Bronchial epithelial cell (primary cell): ENCODE measurements around the gene SLC31A1. TPM values are rescaled to one million over a fixed set of nuclear protein-coding genes. Genes with fewer than 3 reads are reported as not detected.
"Not testable (repeated sequence)": the region's sequence is repeated elsewhere in the genome, so short reads cannot be mapped to it uniquely, and the experiment has no call there.

Source experiments
- DNase-seq: peaks from one replicate; pipeline ENCODE4 v3.0.0-alpha.2; 2010; ENCODE audit warnings: low read depth
- FAIRE-seq: peaks from 2 replicates; lab custom pipeline; 2011; peaks lifted over from hg19 to GRCh38; lab: Jason Lieb, UNC
- H3K27me3 ChIP-seq: 2 replicates; pipeline ENCODE4 v1.5.1; 2011; ENCODE audit warnings: low read length; ENCODE audit not compliant: control insufficient read depth, insufficient read depth
- H3K36me3 ChIP-seq: 2 replicates; pipeline ENCODE4 v1.5.1; 2011; ENCODE audit warnings: low read length; ENCODE audit not compliant: control insufficient read depth, insufficient read depth
- H3K4me3 ChIP-seq: 2 replicates; pipeline ENCODE4 v1.5.1; 2011; ENCODE audit warnings: mild to moderate bottlenecking, low read depth, low read length, control low read depth
- total RNA-seq: library from RNA; depleted of rRNA; stranded (reverse); fragments of >200 nt; gene quantifications from 2 replicates; pipeline ENCODE4 v1.2.1, GENCODE V29; 2014
- TF ChIP-seq, protein P1 (sequence below): IDR thresholded peaks from 2 replicates; pipeline ENCODE4 v1.5.1; 2011; ENCODE audit warnings: mild to moderate bottlenecking, moderate library complexity, low read length, control low read depth, inconsistent platforms; ENCODE audit not compliant: insufficient read depth, severe bottlenecking

Gene SLC31A1
- total RNA-seq, 1 donor from 2014 or later: 29.7 TPM

DNA sequence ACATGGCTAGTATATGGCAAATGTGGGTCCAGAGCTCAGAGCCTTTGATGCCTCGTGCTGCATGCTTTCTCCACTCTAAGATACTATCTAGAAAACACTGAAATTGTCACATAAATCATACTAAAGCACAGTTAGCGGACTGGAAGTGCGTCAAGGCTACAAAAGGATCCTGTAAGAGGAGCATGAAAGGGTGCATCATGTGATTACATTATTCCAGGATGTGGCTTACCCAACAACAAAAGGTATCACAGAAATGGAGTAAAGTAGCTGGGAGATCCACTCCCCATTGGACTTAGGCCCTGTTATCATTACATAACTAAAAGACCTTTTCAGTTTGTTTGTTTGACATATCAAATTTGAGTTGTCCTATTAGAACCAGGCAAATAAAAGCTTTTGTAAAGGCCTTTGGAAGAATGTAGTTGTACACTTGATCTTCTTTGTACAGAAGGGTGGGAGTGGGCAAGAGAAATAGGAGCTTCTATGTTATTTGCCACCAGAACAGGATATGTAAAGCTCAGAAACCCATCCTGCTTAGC is 6.9 kb downstream of the SLC31A1 start:
- FAIRE-seq (no peak), DNase-seq (no peak)
- Histone ChIP-seq H3K4me3 (no peak overlapping the region), H3K27me3 (no peaks in the 10 kb centered on the region), H3K36me3 (no peaks in the 10 kb centered on the region)
- TF ChIP-seq, protein P1, sequence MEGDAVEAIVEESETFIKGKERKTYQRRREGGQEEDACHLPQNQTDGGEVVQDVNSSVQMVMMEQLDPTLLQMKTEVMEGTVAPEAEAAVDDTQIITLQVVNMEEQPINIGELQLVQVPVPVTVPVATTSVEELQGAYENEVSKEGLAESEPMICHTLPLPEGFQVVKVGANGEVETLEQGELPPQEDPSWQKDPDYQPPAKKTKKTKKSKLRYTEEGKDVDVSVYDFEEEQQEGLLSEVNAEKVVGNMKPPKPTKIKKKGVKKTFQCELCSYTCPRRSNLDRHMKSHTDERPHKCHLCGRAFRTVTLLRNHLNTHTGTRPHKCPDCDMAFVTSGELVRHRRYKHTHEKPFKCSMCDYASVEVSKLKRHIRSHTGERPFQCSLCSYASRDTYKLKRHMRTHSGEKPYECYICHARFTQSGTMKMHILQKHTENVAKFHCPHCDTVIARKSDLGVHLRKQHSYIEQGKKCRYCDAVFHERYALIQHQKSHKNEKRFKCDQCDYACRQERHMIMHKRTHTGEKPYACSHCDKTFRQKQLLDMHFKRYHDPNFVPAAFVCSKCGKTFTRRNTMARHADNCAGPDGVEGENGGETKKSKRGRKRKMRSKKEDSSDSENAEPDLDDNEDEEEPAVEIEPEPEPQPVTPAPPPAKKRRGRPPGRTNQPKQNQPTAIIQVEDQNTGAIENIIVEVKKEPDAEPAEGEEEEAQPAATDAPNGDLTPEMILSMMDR: no peak

DNA sequence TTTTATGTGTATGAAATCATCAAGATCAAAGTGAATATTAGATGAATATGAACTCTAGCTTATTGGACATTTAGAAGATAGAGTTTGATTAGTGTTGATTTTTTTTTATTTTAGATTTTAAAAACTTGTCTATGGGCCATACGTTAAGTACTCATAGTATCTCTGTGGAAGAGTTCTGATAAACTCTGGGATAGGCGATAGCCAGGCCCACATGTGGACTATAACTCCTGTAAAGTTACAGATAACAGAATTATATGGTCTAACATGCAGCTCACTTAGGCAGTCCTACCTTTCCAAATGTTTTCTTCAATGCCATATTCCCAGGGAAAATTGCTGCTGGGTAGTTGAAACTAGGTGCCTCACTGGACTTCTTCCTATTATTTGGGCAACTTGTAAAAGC is 10.4 kb downstream of the SLC31A1 start:
- Histone ChIP-seq H3K27me3 (no peaks in the 10 kb centered on the region), H3K36me3 (no peaks in the 10 kb centered on the region), H3K4me3 (no peak overlapping the region)
- TF ChIP-seq, protein P1: no peak
- FAIRE-seq (no peak), DNase-seq (no peak)

DNA sequence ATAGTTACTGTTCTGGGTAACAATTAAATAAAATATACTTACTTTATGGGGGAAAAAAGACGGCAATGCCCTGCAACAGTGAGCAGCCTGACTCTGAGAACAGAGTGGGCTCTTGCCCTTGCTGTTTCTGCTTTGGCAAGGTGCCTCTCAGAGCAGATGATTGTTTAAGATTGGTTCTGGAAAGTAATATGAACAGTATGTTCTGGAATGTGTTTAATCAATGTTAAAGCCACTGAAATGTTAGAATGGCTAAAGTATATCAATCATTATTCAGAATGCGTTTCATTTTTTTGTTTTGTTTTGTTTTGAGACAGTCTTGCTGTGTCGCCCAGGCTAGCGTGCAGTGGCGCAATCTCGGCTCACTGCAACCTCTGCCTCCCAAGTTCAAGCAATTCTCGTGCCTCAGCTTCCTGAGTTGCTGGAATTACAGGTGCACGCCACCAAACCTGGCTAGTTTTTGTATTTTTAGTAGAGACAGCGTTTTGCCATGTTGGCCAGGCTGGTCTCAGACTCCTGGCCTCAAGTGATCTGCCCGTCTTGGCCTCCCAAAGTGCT is 14.4 kb downstream of the SLC31A1 start:
- not testable (repeated sequence) for H3K27me3 ChIP-seq, FAIRE-seq, H3K4me3 ChIP-seq, DNase-seq, H3K36me3 ChIP-seq

DNA sequence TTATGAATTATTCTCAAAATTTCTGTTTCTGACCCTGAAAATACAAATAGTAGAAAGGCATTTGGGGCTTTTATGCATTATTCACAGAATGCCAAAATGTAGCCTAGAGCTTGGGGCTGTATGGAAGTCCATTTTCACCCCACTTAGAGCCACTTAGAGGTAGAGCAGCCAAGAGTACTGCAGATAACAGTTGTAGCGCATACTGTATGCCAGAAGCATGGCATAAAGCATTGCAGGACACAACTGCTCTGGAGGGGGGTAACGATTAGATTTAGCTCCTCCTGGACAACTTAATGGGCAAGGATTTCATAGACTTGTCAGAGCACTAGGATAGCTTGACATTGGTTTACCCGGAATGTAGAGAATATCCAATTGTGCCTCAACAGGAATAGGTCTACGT is 15.7 kb downstream of the SLC31A1 start:
- DNase-seq: no peak
- TF ChIP-seq, protein P1: no peak
- H3K36me3 ChIP-seq: no peaks in the 10 kb centered on the region
- no peak for FAIRE-seq
- no peaks in the 10 kb centered on the region for H3K27me3 ChIP-seq
- no peak overlapping the region for H3K4me3 ChIP-seq

DNA sequence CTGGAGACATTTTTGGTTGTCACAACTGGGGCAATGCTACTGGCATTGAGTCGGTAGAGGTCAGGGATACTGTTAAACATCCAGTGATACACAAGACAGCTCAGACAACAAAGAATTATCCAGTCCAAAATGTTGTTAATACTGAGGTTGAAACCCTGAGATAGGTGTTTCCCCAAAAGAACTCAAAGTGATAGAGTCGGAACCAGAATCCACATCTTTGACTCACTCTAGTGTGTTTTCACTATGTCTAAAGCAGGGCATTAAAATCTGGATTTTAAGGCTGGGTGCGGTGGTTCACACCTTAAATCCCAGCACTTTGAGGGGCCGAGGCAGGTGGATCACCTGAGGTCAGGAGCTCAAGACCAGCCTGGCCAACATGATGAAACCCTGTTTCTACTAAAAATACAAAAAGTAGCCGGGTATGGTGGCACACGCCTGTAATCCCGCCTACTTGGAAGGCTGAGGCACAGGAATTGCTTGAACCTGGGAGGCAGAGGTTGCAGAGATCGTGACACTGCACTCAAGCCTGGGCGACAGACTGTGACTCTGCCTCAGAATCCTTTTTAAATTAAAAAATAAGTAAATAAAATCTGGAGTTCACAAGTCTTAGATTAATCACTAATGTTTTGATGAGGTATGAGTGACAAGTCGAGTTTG is 17.0 kb downstream of the SLC31A1 start:
- no peak for DNase-seq
- Histone ChIP-seq H3K36me3 (no peaks in the 10 kb centered on the region), H3K27me3 (no peaks in the 10 kb centered on the region), H3K4me3 (no peak overlapping the region)
- TF ChIP-seq, protein P1: no peak
- FAIRE-seq: no peak

- DNase-seq: no peak
- FAIRE-seq: no peak
- Histone ChIP-seq H3K4me3 (no peak overlapping the region), H3K27me3 (no peaks in the 10 kb centered on the region), H3K36me3 (no peaks in the 10 kb centered on the region)
- TF ChIP-seq, protein P1: no peak
These were observed 17.5 kb downstream of the SLC31A1 start for GRCh38 chr9:113238859-113239232.
